HepG2 (cell line): ENCODE measurements around the gene MAP3K9. TPM values are rescaled to one million over a fixed set of nuclear protein-coding genes. Genes with fewer than 3 reads are reported as not detected.

Experiments used
- CHCHD3 ChIP-seq: sonication (generic); formaldehyde crosslinking; IDR thresholded peaks from 2 replicates; pipeline ENCODE4 v1.8.0; 2022; ENCODE audit warnings: mild to moderate bottlenecking, missing genetic modification reagents, moderate library complexity
- EED ChIP-seq: sonication (generic); formaldehyde crosslinking; IDR thresholded peaks from 2 replicates; pipeline ENCODE4 v1.5.0; 2020; ENCODE audit warnings: mild to moderate bottlenecking, missing genetic modification reagents
- SIN3B ChIP-seq: fragments of 150-350 bp; IDR thresholded peaks from 2 replicates; pipeline ENCODE4 v1.6.1; 2014; ENCODE audit warnings: low read length
- SOX6 ChIP-seq, 2 experiments: fragments of 450-650 bp in 1 of 2; sonication (generic) in 1 of 2; formaldehyde crosslinking in 1 of 2; IDR thresholded peaks; 2 replicates each; pipeline versions ENCODE4 v1.4.0 to v1.6.1; 2017 to 2020; ENCODE audit warnings: antibody characterized with exemption in 1 of 2, mild to moderate bottlenecking in 1 of 2, missing genetic modification reagents in 1 of 2
- THAP11 ChIP-seq: IDR thresholded peaks from 2 replicates; pipeline ENCODE4 v1.6.1; 2016; ENCODE audit warnings: missing biosample characterization, missing genetic modification reagents
- ZFX ChIP-seq: sonication (generic); formaldehyde crosslinking; IDR thresholded peaks from 2 replicates; pipeline ENCODE4 v1.4.0; 2020; ENCODE audit warnings: mild to moderate bottlenecking, low read depth, missing genetic modification reagents, moderate library complexity
- ZFY ChIP-seq: sonication (generic); formaldehyde crosslinking; IDR thresholded peaks from 2 replicates; pipeline ENCODE4 v1.4.0; 2020; ENCODE audit warnings: missing genetic modification reagents
- ZNF138 ChIP-seq: sonication (generic); formaldehyde crosslinking; IDR thresholded peaks from 2 replicates; pipeline ENCODE4 v1.5.0; 2020; ENCODE audit warnings: mild to moderate bottlenecking, low read depth, missing genetic modification reagents
- polyA plus RNA-seq, 8 experiments: library from polyadenylated mRNA; depleted of rRNA in 3 of 8; stranded (reverse) in 7 of 8; unstranded in 1 of 8; fragments of >200 nt; fragmentation: Illumina TruSeq in 4 of 8; extraction: Trizol in 4 of 8; gene quantifications; 2 replicates each; pipeline versions ENCODE4 v1.2.1 to v1.2.3, GENCODE V29; 2011 to 2016; ENCODE audit warnings: low read depth in 4 of 8, missing spikeins in 1 of 8, mixed read lengths in 1 of 8; ENCODE audit not compliant: insufficient read depth in 1 of 8
- total RNA-seq, 5 experiments: library from RNA; depleted of rRNA; stranded (reverse); fragments of >200 nt; fragmentation: Illumina TruSeq; extraction: Trizol; gene quantifications; 2 replicates each; pipeline ENCODE4 v1.2.3, GENCODE V29; 2016; ENCODE audit warnings: low read depth in 1 of 5
- TF ChIP-seq, protein P1 (sequence below), 2 experiments: sonication (generic) in 1 of 2; formaldehyde crosslinking in 1 of 2; IDR thresholded peaks; 2 replicates each; pipeline versions ENCODE4 v1.6.1 to v1.9.0; 2014 to 2022; ENCODE audit warnings: antibody characterized with exemption in 1 of 2, borderline replicate concordance in 1 of 2, inconsistent platforms in 1 of 2, low read depth in 1 of 2, missing genetic modification reagents in 1 of 2
- TF ChIP-seq, protein P2 (sequence below): sonication (generic); formaldehyde crosslinking; IDR thresholded peaks from 2 replicates; pipeline ENCODE4 v1.4.0; 2020; ENCODE audit warnings: missing genetic modification reagents
- TF ChIP-seq, protein P3 (sequence below): sonication (generic); formaldehyde crosslinking; IDR thresholded peaks from 2 replicates; pipeline ENCODE4 v1.9.0; 2022; ENCODE audit warnings: missing genetic modification reagents, mild to moderate bottlenecking, borderline replicate concordance
- TF ChIP-seq, protein P4 (sequence below): sonication (generic); formaldehyde crosslinking; IDR thresholded peaks from 2 replicates; pipeline ENCODE4 v1.5.0; 2020; ENCODE audit warnings: missing genetic modification reagents

The MAP3K9 gene
- total and polyA plus RNA-seq, 2 of the 13 experiments (the other 11 are each of a cell fraction or from before 2014, with no cell fraction given): 4.3 to 4.5 TPM

DNA sequence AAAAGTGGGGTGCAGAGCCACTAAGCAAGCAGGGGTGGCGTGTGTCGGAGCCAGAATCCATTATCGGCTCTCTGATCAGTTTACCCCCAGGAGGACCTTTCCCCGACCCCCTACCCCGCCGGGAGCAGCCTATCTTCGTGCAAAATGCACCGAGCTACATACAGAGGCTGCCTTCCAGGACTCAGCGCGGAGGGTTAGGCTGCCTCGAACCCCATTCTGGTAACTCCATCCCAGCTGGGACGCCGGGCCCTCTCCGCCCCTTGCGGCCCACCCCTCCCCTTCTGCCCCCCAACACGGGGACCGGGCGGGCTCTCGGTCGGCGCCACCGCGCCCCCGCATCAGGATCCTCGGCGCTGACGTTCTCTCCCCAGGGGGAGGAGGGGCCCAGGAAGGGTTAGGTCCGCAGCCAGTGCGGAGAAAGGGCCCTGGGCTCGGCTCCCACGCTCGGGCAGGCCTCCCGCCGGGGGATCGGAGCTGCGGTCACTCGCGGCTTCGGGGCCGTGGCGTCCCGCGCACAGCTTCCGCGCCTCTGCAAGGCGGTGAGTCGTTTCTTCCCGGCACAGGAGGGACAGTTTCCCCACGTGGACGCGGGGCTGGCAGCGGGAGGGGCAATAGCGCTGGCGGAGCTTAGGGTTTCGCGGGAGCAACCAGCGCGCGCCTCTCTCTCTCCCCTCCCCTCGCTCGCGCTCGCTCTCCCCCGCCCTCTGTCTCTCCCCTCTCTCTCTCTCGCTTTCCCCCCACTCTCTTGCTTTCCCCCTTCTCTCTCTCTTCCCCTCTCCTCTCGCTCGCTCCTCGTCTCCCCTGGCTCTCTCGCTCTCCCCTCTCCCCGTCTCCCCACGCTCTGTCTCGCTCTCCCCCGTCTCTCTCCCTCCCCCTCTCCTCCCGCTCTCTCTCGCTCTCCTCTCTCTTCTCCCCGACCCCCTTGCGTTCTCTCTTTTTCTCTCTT lies 12.5 kb upstream of the MAP3K9 start (continued):
- TF ChIP-seq, protein P1, sequence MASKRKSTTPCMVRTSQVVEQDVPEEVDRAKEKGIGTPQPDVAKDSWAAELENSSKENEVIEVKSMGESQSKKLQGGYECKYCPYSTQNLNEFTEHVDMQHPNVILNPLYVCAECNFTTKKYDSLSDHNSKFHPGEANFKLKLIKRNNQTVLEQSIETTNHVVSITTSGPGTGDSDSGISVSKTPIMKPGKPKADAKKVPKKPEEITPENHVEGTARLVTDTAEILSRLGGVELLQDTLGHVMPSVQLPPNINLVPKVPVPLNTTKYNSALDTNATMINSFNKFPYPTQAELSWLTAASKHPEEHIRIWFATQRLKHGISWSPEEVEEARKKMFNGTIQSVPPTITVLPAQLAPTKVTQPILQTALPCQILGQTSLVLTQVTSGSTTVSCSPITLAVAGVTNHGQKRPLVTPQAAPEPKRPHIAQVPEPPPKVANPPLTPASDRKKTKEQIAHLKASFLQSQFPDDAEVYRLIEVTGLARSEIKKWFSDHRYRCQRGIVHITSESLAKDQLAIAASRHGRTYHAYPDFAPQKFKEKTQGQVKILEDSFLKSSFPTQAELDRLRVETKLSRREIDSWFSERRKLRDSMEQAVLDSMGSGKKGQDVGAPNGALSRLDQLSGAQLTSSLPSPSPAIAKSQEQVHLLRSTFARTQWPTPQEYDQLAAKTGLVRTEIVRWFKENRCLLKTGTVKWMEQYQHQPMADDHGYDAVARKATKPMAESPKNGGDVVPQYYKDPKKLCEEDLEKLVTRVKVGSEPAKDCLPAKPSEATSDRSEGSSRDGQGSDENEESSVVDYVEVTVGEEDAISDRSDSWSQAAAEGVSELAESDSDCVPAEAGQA (IDR thresholded peaks at IDR 0.05; ENCODE audit: low read depth): no peak
- TF ChIP-seq, protein P1 (CRISPR knock-in tag; IDR thresholded peaks at IDR 0.05; ENCODE audit: borderline replicate concordance): no peak
- TF ChIP-seq EED (peak; percentile 37; the same call in 1 of the 2 replicates), THAP11 (CRISPR knock-in tag) (0 out of 2 replicates have a peak, but pooled peaks have one; percentile 14), ZFY (CRISPR knock-in tag) (peak; percentile 58; the same call in 1 of the 2 replicates), SOX6 (IDR thresholded peaks at IDR 0.05) (no peak), SOX6 (CRISPR knock-in tag; IDR thresholded peaks at IDR 0.05) (peak; percentile 30; the same call in 1 of the 2 replicates), CHCHD3 (0 out of 2 replicates have a peak, but pooled peaks have one; percentile 53), ZNF138 (CRISPR knock-in tag) (no peak), ZFX (peak; percentile 50; the same call in 1 of the 2 replicates), SIN3B (no peak)
- TF ChIP-seq, protein P2, sequence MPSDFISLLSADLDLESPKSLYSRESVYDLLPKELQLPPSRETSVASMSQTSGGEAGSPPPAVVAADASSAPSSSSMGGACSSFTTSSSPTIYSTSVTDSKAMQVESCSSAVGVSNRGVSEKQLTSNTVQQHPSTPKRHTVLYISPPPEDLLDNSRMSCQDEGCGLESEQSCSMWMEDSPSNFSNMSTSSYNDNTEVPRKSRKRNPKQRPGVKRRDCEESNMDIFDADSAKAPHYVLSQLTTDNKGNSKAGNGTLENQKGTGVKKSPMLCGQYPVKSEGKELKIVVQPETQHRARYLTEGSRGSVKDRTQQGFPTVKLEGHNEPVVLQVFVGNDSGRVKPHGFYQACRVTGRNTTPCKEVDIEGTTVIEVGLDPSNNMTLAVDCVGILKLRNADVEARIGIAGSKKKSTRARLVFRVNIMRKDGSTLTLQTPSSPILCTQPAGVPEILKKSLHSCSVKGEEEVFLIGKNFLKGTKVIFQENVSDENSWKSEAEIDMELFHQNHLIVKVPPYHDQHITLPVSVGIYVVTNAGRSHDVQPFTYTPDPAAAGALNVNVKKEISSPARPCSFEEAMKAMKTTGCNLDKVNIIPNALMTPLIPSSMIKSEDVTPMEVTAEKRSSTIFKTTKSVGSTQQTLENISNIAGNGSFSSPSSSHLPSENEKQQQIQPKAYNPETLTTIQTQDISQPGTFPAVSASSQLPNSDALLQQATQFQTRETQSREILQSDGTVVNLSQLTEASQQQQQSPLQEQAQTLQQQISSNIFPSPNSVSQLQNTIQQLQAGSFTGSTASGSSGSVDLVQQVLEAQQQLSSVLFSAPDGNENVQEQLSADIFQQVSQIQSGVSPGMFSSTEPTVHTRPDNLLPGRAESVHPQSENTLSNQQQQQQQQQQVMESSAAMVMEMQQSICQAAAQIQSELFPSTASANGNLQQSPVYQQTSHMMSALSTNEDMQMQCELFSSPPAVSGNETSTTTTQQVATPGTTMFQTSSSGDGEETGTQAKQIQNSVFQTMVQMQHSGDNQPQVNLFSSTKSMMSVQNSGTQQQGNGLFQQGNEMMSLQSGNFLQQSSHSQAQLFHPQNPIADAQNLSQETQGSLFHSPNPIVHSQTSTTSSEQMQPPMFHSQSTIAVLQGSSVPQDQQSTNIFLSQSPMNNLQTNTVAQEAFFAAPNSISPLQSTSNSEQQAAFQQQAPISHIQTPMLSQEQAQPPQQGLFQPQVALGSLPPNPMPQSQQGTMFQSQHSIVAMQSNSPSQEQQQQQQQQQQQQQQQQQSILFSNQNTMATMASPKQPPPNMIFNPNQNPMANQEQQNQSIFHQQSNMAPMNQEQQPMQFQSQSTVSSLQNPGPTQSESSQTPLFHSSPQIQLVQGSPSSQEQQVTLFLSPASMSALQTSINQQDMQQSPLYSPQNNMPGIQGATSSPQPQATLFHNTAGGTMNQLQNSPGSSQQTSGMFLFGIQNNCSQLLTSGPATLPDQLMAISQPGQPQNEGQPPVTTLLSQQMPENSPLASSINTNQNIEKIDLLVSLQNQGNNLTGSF: no peak
- TF ChIP-seq, protein P3, sequence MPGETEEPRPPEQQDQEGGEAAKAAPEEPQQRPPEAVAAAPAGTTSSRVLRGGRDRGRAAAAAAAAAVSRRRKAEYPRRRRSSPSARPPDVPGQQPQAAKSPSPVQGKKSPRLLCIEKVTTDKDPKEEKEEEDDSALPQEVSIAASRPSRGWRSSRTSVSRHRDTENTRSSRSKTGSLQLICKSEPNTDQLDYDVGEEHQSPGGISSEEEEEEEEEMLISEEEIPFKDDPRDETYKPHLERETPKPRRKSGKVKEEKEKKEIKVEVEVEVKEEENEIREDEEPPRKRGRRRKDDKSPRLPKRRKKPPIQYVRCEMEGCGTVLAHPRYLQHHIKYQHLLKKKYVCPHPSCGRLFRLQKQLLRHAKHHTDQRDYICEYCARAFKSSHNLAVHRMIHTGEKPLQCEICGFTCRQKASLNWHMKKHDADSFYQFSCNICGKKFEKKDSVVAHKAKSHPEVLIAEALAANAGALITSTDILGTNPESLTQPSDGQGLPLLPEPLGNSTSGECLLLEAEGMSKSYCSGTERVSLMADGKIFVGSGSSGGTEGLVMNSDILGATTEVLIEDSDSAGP: peak; percentile 55; the same call in 1 of the 2 replicates
- TF ChIP-seq, protein P4, sequence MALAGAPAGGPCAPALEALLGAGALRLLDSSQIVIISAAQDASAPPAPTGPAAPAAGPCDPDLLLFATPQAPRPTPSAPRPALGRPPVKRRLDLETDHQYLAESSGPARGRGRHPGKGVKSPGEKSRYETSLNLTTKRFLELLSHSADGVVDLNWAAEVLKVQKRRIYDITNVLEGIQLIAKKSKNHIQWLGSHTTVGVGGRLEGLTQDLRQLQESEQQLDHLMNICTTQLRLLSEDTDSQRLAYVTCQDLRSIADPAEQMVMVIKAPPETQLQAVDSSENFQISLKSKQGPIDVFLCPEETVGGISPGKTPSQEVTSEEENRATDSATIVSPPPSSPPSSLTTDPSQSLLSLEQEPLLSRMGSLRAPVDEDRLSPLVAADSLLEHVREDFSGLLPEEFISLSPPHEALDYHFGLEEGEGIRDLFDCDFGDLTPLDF (CRISPR knock-in tag): no peak
